HG02763 (cell line): ENCODE data around the gene RHOBTB1.
A peak's percentile ranks its signal among the peaks of the same experiment; 100 is the strongest.

ENCODE experiments used
- ATAC-seq: cut with Tn5 transposase; IDR thresholded peaks from one replicate; pipeline ENCODE4 v1.9.1; 2021; ENCODE audit warnings: mild to moderate bottlenecking, moderate library complexity; ENCODE audit not compliant: unreplicated experiment

Gene RHOBTB1

GRCh38 chr10:60964257-60965235 is 20.6 kb upstream of the RHOBTB1 start:
- ATAC-seq, result no peak

GRCh38 chr10:60963441-60964256 is 19.7 kb upstream of the RHOBTB1 start:
- ATAC-seq, result no peak

GRCh38 chr10:60962946-60963345 is 19.0 kb upstream of the RHOBTB1 start:
- no peak for ATAC-seq

- no peak for ATAC-seq
These were observed 16.9 kb upstream of the RHOBTB1 start for GRCh38 chr10:60960913-60961312.

- ATAC-seq, result no peak
These were observed 16.0 kb upstream of the RHOBTB1 start for GRCh38 chr10:60960031-60960430.

GRCh38 chr10:60958892-60959601 is 15.1 kb upstream of the RHOBTB1 start:
- no peak for ATAC-seq

GRCh38 chr10:60957667-60958221 is 13.8 kb upstream of the RHOBTB1 start:
- no peak for ATAC-seq

- ATAC-seq, result no peak
These were observed 12.0 kb upstream of the RHOBTB1 start for GRCh38 chr10:60955957-60956425.

- ATAC-seq, result no peak
These were observed 11.3 kb upstream of the RHOBTB1 start for GRCh38 chr10:60955316-60955715.

- ATAC-seq, result no peak
These were observed 10.1 kb upstream of the RHOBTB1 start for GRCh38 chr10:60954035-60954434.

- ATAC-seq, result no peak
These were observed 9.4 kb upstream of the RHOBTB1 start for GRCh38 chr10:60953420-60953819.

- ATAC-seq, result no peak
These were observed 8.8 kb upstream of the RHOBTB1 start for GRCh38 chr10:60952846-60953220.

- no peak for ATAC-seq
These were observed 8.3 kb upstream of the RHOBTB1 start for GRCh38 chr10:60952067-60952845.

- no peak for ATAC-seq
These were observed 7.3 kb upstream of the RHOBTB1 start for GRCh38 chr10:60951272-60951724.

GRCh38 chr10:60950300-60950699 is 6.3 kb upstream of the RHOBTB1 start:
- ATAC-seq, result no peak

- ATAC-seq, result no peak
These were observed 4.9 kb upstream of the RHOBTB1 start for GRCh38 chr10:60948851-60949250.

GRCh38 chr10:60944910-60945297 is 919 bp upstream of the RHOBTB1 start:
- ATAC-seq, result no peak

GRCh38 chr10:60943316-60944057 is 498 bp downstream of the RHOBTB1 start:
- peak; percentile 27 for ATAC-seq

GRCh38 chr10:60942788-60943315 is 1.1 kb downstream of the RHOBTB1 start:
- ATAC-seq, result peak; percentile 51
